Measurements from ENCODE around the gene ARHGEF39.

DNA sequence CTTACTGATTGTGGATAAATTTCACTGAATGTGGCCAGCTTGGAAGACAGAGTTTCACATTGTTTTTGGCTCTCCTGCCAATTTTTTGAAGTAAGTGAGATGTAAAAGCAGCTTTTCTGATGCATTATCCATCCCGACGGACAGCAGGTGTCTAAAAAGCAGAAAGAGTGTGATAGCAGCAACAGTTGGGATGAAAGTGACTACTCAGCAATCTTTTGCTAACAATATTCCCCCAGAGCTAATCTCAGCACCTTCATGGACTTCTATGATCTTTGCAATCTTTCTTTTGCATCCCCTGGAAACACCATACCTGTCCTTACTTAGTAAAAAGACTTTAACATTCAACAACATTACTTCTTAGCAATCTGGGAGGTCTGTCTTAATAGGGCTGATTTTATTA is 52.2 kb downstream of the ARHGEF39 start:
- TF ChIP-seq, protein P1, sequence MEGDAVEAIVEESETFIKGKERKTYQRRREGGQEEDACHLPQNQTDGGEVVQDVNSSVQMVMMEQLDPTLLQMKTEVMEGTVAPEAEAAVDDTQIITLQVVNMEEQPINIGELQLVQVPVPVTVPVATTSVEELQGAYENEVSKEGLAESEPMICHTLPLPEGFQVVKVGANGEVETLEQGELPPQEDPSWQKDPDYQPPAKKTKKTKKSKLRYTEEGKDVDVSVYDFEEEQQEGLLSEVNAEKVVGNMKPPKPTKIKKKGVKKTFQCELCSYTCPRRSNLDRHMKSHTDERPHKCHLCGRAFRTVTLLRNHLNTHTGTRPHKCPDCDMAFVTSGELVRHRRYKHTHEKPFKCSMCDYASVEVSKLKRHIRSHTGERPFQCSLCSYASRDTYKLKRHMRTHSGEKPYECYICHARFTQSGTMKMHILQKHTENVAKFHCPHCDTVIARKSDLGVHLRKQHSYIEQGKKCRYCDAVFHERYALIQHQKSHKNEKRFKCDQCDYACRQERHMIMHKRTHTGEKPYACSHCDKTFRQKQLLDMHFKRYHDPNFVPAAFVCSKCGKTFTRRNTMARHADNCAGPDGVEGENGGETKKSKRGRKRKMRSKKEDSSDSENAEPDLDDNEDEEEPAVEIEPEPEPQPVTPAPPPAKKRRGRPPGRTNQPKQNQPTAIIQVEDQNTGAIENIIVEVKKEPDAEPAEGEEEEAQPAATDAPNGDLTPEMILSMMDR (conservative IDR thresholded peaks at IDR 0.05 in 1 of 2, IDR thresholded peaks at IDR 0.05 in 1 of 2; ENCODE audit: extremely low read depth in 1 of 2, insufficient read depth in 1 of 2, low read depth in 1 of 2, low read length in 2 of 2): no peak
- no peak for TF ChIP-seq EZH2 (IDR thresholded peaks at IDR 0.05; ENCODE audit: borderline replicate concordance, low read length)

Data from mammary epithelial cell (primary cell).